ENCODE data around the gene PRND.

GRCh38 chr20:4688305-4688704, 33.4 kb upstream of the PRND start:
- TF ChIP-seq POLR2A (IDR thresholded peaks at IDR 0.05) (no peak), CTCF (IDR thresholded peaks at IDR 0.05) (no peak), POLR2AphosphoS5 (IDR thresholded peaks at IDR 0.05) (no peak)
